ENCODE results near the gene MDK.

DNA sequence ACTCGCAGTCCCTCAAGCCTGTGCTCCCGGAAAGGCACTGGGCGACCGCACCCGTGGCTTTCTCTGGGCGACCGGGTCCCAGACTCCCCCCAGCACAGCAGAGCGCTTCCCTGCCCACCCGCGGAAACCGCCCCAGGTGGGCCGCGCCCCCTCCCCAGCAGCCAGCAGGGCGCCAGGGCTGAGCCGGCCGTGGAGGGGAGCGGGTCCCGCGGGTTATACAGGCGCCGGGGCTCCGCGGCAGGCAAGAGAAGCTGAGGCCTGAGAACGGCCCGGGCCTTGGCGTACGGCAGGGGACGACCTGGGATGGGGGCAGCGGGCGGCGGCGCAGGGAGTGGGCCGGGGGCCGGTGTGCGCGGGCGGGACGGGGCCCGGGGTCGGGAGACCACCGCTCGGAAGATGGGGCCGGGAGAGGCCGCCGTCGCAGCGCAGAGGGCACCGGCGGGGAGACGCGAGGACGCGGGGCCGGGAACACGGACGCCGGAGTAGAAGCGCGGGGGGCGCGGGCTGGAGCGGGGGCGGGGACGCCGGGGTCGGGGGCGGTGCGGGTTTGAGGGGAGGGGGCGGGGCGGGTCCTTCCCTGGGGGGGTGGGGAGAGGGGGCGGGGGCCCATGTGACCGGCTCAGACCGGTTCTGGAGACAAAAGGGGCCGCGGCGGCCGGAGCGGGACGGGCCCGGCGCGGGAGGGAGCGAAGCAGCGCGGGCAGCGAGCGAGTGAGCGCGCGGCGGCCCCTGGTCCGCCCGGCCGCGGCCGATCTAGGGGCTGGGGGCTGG lies at the start of gene MDK:
- TF ChIP-seq, protein P1, sequence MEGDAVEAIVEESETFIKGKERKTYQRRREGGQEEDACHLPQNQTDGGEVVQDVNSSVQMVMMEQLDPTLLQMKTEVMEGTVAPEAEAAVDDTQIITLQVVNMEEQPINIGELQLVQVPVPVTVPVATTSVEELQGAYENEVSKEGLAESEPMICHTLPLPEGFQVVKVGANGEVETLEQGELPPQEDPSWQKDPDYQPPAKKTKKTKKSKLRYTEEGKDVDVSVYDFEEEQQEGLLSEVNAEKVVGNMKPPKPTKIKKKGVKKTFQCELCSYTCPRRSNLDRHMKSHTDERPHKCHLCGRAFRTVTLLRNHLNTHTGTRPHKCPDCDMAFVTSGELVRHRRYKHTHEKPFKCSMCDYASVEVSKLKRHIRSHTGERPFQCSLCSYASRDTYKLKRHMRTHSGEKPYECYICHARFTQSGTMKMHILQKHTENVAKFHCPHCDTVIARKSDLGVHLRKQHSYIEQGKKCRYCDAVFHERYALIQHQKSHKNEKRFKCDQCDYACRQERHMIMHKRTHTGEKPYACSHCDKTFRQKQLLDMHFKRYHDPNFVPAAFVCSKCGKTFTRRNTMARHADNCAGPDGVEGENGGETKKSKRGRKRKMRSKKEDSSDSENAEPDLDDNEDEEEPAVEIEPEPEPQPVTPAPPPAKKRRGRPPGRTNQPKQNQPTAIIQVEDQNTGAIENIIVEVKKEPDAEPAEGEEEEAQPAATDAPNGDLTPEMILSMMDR (IDR thresholded peaks at IDR 0.05): no peak
- TF ChIP-seq POLR2A (IDR thresholded peaks at IDR 0.05): no peak

All from Peyer's patch (tissue), 4 donors.